HUES48 (cell line): Measurements from ENCODE around the gene CCDC158.
"Not testable (repeated sequence)": the region's sequence is repeated elsewhere in the genome, so short reads cannot be mapped to it uniquely, and the experiment has no call there.

Source experiments
- H3K27ac ChIP-seq: one replicate; pipeline ENCODE4 v1.7.0; 2013; ENCODE audit warnings: low read depth, low read length, inconsistent platforms
- H3K27me3 ChIP-seq: 2 replicates; pipeline ENCODE4 v1.6.1; 2013; ENCODE audit warnings: mild to moderate bottlenecking, low read length; ENCODE audit not compliant: control insufficient read depth, insufficient read depth
- H3K36me3 ChIP-seq: 2 replicates; pipeline ENCODE4 v1.6.1; 2013; ENCODE audit warnings: low read length; ENCODE audit not compliant: control insufficient read depth, insufficient read depth
- H3K4me1 ChIP-seq: 2 replicates; pipeline ENCODE4 v1.6.1; 2013; ENCODE audit warnings: mild to moderate bottlenecking, low read length; ENCODE audit not compliant: control insufficient read depth, insufficient read depth
- H3K4me3 ChIP-seq: 2 replicates; pipeline ENCODE4 v1.5.1; 2013; ENCODE audit warnings: mild to moderate bottlenecking, low read depth, low read length
- H3K9ac ChIP-seq: 2 replicates; pipeline ENCODE4 v1.6.1; 2013; ENCODE audit warnings: mild to moderate bottlenecking, low read depth, low read length, moderate library complexity
- H3K9me3 ChIP-seq: 2 replicates; pipeline ENCODE4 v1.6.1; 2013; ENCODE audit warnings: low read length; ENCODE audit not compliant: control insufficient read depth, insufficient read depth

CCDC158 gene

GRCh38 chr4:76430519-76431388, 9.8 kb upstream of the CCDC158 start:
- Histone ChIP-seq H3K27me3 (no peaks in the 10 kb centered on the region), H3K4me3 (no peak overlapping the region), H3K27ac (no peak overlapping the region), H3K36me3 (no peaks in the 10 kb centered on the region), H3K9me3 (no peaks in the 10 kb centered on the region), H3K4me1 (peaks cover 28% of the 10 kb centered on the region), H3K9ac (no peak overlapping the region)

GRCh38 chr4:76429636-76430035, 8.7 kb upstream of the CCDC158 start:
- Histone ChIP-seq H3K27me3 (no peaks in the 10 kb centered on the region), H3K4me1 (peaks cover 21% of the 10 kb centered on the region), H3K27ac (no peak overlapping the region), H3K9me3 (no peaks in the 10 kb centered on the region), H3K9ac (no peak overlapping the region), H3K36me3 (no peaks in the 10 kb centered on the region), H3K4me3 (no peak overlapping the region)

- H3K4me1 ChIP-seq: peaks cover 4% of the 10 kb centered on the region; the same call in 1 of the 2 replicates
- H3K36me3 ChIP-seq: no peaks in the 10 kb centered on the region
- peaks cover 3% of the 10 kb centered on the region; the same call in 1 of the 2 replicates for H3K9me3 ChIP-seq
- H3K27ac ChIP-seq: no peak overlapping the region
- H3K27me3 ChIP-seq: no peaks in the 10 kb centered on the region
- H3K4me3 ChIP-seq: no peak overlapping the region
- H3K9ac ChIP-seq: no peak overlapping the region
Measured at GRCh38 chr4:76426272-76426671, 5.3 kb upstream of the CCDC158 start.

GRCh38 chr4:76423159-76423558, 2.2 kb upstream of the CCDC158 start:
- not testable (repeated sequence) for H3K36me3 ChIP-seq, H3K9me3 ChIP-seq, H3K27me3 ChIP-seq, H3K4me1 ChIP-seq, H3K27ac ChIP-seq, H3K9ac ChIP-seq, H3K4me3 ChIP-seq

DNA sequence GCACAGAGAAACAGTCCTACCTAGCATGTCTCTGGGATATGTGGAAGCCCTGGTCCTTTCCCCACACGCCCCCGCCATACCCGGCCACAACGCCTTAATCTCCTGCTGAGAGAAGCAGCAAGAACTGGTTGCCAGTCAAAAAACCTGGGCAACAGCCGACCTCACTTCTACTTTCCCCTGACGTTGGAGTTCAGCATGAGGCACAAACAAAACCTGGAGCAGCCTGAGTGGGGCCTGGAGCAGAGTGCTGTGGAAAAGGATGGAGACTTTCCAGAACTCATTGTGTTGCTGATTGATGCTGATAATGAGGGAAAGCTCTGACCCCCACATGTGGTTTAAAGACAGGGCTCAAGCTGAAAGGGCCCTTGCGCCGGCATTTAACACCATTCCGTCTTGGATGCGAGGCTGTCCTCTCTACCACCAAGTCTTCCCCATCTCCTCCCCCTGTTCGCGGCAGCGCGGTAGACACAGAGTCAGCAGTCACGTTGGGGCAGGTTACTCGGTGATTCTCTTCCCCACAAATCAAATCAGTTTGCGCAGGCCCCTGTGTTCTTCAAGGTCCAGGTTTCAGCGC, 666 bp downstream of the CCDC158 start:
- H3K27me3 ChIP-seq: no peaks in the 10 kb centered on the region
- no peak overlapping the region for H3K27ac ChIP-seq
- no peaks in the 10 kb centered on the region for H3K36me3 ChIP-seq
- peaks cover 3% of the 10 kb centered on the region; the same call in 1 of the 2 replicates for H3K9me3 ChIP-seq
- no peak overlapping the region for H3K4me3 ChIP-seq
- no peak overlapping the region for H3K9ac ChIP-seq
- H3K4me1 ChIP-seq: no peaks in the 10 kb centered on the region

DNA sequence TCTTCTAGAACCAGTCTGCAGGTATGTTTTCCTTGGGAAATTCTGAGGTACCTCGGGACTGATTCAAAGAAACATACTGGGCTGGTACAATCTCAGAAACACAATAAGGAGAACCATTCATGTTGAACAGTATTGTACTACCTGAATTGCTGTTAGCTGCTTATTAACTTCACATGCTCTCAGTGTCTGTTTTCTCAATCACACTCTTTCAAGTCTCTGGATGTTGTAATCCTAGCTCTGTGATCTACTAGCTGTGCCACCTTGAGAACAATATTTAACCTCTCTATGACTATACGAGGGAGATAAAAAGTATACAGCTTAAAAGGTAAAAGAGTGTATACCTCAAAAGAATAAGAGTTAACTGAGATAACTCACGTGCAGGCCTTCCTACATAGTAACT, 10.3 kb downstream of the CCDC158 start:
- H3K36me3 ChIP-seq: no peaks in the 10 kb centered on the region
- H3K27me3 ChIP-seq: no peaks in the 10 kb centered on the region
- H3K4me3 ChIP-seq: no peak overlapping the region
- no peaks in the 10 kb centered on the region for H3K9me3 ChIP-seq
- 0 out of 2 replicates have a peak, but pooled peaks cover 5% of the 10 kb centered on the region for H3K4me1 ChIP-seq
- no peak overlapping the region for H3K9ac ChIP-seq
- no peak overlapping the region for H3K27ac ChIP-seq

DNA sequence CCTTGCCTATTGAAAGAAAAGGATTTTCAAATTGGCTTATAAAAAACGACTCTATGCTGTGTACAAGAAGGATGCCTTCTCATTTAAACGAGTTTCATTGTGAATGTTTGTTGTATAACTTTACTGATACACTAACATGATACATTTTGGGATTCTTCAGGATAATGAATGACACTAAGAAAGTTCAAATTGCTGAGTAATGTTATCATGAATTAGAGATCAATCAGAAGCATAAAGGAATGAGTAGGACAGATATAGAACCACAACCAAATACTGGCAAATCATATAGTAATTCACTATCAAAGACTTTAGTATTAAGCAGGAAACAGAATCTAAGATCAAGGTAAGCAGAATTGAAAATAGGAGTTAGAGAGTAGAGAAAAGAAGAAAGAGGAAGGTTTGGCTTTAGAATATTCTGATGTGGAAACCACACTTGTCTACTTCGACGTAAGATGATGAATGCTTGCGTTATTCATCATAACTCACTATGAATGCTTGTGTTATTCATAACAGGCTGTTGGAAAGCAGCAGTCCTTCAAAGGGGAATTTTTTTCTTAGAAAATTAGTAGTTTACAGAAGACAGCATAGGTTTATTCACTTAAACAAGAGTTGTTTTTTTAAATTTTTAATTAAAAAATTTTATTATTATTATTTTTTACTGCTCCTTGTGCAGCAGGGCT, 13.4 kb downstream of the CCDC158 start:
- Histone ChIP-seq H3K9me3 (no peaks in the 10 kb centered on the region), H3K27ac (no peak overlapping the region), H3K4me1 (0 out of 2 replicates have a peak, but pooled peaks cover 5% of the 10 kb centered on the region), H3K36me3 (no peaks in the 10 kb centered on the region), H3K9ac (no peak overlapping the region), H3K27me3 (no peaks in the 10 kb centered on the region), H3K4me3 (no peak overlapping the region)

GRCh38 chr4:76406081-76406480, 14.9 kb downstream of the CCDC158 start:
- H3K4me1 ChIP-seq: no peaks in the 10 kb centered on the region
- no peaks in the 10 kb centered on the region for H3K36me3 ChIP-seq
- no peaks in the 10 kb centered on the region for H3K27me3 ChIP-seq
- H3K27ac ChIP-seq: no peak overlapping the region
- H3K9me3 ChIP-seq: no peaks in the 10 kb centered on the region
- H3K4me3 ChIP-seq: no peak overlapping the region
- no peak overlapping the region for H3K9ac ChIP-seq

DNA sequence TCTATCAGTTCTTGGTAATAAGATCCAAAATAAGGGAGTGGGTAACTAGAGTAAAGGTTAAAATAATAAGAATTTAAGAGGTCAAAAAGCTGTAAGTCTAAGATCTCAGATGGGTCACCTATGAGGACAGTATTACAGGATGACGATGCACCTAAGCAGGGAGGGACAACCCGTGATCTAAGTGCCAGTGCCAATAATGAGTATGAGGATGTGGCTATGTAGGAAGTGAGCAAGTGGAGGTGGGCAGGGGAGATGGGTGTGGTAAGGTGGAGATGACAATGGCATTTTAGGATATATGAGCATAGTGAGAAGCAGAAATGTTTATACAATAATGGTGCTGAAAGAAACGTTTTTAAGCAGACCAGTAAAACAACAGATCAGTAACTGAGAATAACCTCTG, 19.3 kb downstream of the CCDC158 start:
- Histone ChIP-seq H3K4me3 (no peak overlapping the region), H3K9me3 (no peaks in the 10 kb centered on the region), H3K4me1 (peaks cover 5% of the 10 kb centered on the region; the same call in 1 of the 2 replicates), H3K36me3 (no peaks in the 10 kb centered on the region), H3K27me3 (no peaks in the 10 kb centered on the region), H3K9ac (no peak overlapping the region), H3K27ac (no peak overlapping the region)

DNA sequence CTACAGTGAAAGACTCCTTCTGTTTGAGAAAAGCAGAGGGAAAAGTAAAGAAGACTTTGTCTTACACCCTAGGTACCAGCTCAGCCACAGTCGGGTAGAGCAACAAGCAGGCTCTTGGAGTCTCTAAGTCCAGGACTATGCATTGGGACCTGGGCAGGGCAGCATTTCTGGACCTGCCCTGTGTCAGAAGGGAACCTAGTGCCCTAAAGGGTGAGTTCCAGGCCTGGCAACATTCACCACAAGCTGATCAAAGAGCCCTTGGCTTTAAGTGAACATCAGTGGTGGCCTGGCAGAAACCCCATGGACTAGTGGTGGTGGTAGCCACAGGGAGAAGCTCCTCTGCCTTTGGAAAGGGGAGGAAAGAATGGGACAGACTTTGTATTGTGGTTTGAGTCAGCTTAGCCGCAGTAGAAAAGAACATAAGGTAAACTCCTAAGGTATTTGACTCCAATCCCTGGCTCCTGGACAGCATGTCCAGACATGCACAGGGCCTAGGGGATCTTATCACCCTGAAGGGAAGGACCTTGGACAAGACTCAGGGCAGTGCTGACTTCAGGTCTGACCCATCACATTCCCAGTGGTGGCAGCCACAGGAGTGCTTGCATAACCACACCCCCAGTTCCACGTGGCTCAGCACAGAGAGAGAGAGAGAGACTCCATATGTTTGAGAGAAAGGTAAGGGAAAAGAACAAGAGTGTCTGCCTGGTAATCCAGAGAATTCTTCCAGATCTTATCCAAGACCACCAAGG, 32.6 kb downstream of the CCDC158 start:
- H3K27me3 ChIP-seq: no peaks in the 10 kb centered on the region
- H3K36me3 ChIP-seq: no peaks in the 10 kb centered on the region
- no peak overlapping the region for H3K9ac ChIP-seq
- H3K27ac ChIP-seq: no peak overlapping the region
- peaks cover 19% of the 10 kb centered on the region for H3K4me1 ChIP-seq
- H3K4me3 ChIP-seq: no peak overlapping the region
- H3K9me3 ChIP-seq: no peaks in the 10 kb centered on the region
